Pancreas (tissue), 10 donors: ENCODE data around the gene POU6F2. TPM values are rescaled to one million over a fixed set of nuclear protein-coding genes. Genes with fewer than 3 reads are reported as not detected.

Source experiments
- ATAC-seq, 4 donors: fragments of 200-7000 bp; cut with Tn5 transposase; one replicate each; pipeline versions ENCODE4 v1.8.0 to v1.9.1; 2020; ENCODE audit warnings: mild to moderate bottlenecking in 4 of 4, moderate library complexity in 4 of 4
- DNase-seq, 6 donors: peaks; one replicate each; pipeline ENCODE4 v3.0.0-alpha.2; 2020
- FAIRE-seq: peaks from 2 replicates; lab custom pipeline; 2012; peaks lifted over from hg19 to GRCh38; lab: Jason Lieb, UNC
- H3K27ac ChIP-seq, 4 donors: fragments of 200-600 bp; sonication (generic); 1 replicate in 3 of 4; 2 replicates in 1 of 4; pipeline versions ENCODE4 v1.5.0 to v1.8.0; 2020
- H3K27me3 ChIP-seq, 4 donors: fragments of 200-600 bp; one replicate each; pipeline ENCODE4 v1.8.0; 2021
- H3K36me3 ChIP-seq, 3 donors: fragments of 200-600 bp; sonication (generic) in 1 of 3; one replicate each; pipeline versions ENCODE4 v1.5.0 to v1.8.0; 2020 to 2021
- H3K4me1 ChIP-seq, 3 donors: fragments of 200-600 bp; one replicate each; pipeline ENCODE4 v1.8.0; 2021
- H3K4me3 ChIP-seq, 4 donors: fragments of 200-600 bp; sonication (generic) in 2 of 4; one replicate each; pipeline versions ENCODE4 v1.5.0 to v1.8.0; 2020 to 2021
- H3K9me3 ChIP-seq, 4 donors: fragments of 200-600 bp; one replicate each; pipeline ENCODE4 v1.8.0; 2021
- WGBS, 2 donors: extraction: QIAGEN DNeasy Blood & Tissue Kit; methylation state at CpG; one replicate each; pipeline ENCODE4 v1.1.7; 2013; 5-methylcytosine and 5-hydroxymethylcytosine counted together
- intact Hi-C, 3 donors: fragments of 100-400 bp; cut with DNase I; formaldehyde crosslinking; loops; one replicate each; pipeline versions ENCODE4 v1.11.1 to v1.14.2; 2022
- polyA plus RNA-seq, 2 donors: library from polyadenylated mRNA; stranded (reverse); fragments of 200-250 nt; gene quantifications; one replicate each; pipeline ENCODE4 v1.2.3, GENCODE V29; 2013
- total RNA-seq, 6 donors: library from RNA; stranded (reverse); fragmentation: NEBNext Ultra II Directional in 4 of 6; extraction: Animal tissue kit (Norgen Biotek cat#: 25700) in 4 of 6; gene quantifications; one replicate each; pipeline versions ENCODE4 v1.2.1 to v1.2.4, GENCODE V29; 2021 to 2023
- TF ChIP-seq, protein P1 (sequence below), 4 donors: fragments of 200-600 bp; sonication (generic) in 3 of 4; IDR thresholded peaks; one replicate each; pipeline versions ENCODE4 v1.5.0 to v1.8.0; 2021; ENCODE audit warnings: antibody characterized with exemption in 4 of 4
- donor health status: healthy with polysubstance abuse.
- donor health status: DM: no; HTN: no; CAD: no; lungs with moderate emphysema.
- donor health status: DM: no; HTN: no; CAD: no.
- donor health status: control.
- donor health status: control.
- donor health status: Bipolar disorder and iron deficiency.
- donor health status: DM: yes; HTN: yes; CAD: no.
- donor health status: DM: no; HTN: no; CAD: no.
- donor health status: DM: no; HTN: no; CAD: no.
- donor health status: DM: yes; HTN: yes; CAD: no.

POU6F2 gene
- total and polyA plus RNA-seq, 8 donors = 1.3 to 4.2 (median 2.4) TPM

DNA sequence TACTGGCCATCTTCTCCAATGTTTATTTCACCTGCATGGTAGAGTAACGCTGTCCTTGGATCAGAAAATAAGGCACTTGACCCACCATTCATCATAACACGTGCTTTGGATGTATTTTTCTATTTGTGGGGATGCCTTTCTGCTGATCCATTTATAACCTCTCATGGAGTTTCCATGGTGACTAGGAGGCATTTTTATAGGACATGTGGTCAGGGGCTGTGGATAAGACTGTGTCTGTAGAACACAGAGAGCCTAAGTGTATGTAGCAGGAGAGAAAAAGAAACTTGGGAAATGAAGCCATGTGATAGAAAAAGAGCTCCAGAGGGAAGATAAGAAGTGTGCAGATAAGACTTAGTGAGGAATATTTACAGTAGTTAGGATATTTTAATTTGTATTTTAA, 184.2 kb downstream of the POU6F2 start:
- intact Hi-C loops = no loop called here
- DNase-seq (no peak), FAIRE-seq (no peak), ATAC-seq (no peak)
- Histone ChIP-seq H3K4me1 (no peaks in the 10 kb centered on the region), H3K36me3 (no peaks in the 10 kb centered on the region), H3K9me3 (no peaks in the 10 kb centered on the region), H3K4me3 (no peak overlapping the region), H3K27me3 (no peaks in the 10 kb centered on the region), H3K27ac (no peak overlapping the region)
- WGBS, 2 donors = 67 to 77% methylated on average over 2 of the region's 2 CpGs
- TF ChIP-seq, protein P1, sequence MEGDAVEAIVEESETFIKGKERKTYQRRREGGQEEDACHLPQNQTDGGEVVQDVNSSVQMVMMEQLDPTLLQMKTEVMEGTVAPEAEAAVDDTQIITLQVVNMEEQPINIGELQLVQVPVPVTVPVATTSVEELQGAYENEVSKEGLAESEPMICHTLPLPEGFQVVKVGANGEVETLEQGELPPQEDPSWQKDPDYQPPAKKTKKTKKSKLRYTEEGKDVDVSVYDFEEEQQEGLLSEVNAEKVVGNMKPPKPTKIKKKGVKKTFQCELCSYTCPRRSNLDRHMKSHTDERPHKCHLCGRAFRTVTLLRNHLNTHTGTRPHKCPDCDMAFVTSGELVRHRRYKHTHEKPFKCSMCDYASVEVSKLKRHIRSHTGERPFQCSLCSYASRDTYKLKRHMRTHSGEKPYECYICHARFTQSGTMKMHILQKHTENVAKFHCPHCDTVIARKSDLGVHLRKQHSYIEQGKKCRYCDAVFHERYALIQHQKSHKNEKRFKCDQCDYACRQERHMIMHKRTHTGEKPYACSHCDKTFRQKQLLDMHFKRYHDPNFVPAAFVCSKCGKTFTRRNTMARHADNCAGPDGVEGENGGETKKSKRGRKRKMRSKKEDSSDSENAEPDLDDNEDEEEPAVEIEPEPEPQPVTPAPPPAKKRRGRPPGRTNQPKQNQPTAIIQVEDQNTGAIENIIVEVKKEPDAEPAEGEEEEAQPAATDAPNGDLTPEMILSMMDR (IDR thresholded peaks at IDR 0.05) = no peak

DNA sequence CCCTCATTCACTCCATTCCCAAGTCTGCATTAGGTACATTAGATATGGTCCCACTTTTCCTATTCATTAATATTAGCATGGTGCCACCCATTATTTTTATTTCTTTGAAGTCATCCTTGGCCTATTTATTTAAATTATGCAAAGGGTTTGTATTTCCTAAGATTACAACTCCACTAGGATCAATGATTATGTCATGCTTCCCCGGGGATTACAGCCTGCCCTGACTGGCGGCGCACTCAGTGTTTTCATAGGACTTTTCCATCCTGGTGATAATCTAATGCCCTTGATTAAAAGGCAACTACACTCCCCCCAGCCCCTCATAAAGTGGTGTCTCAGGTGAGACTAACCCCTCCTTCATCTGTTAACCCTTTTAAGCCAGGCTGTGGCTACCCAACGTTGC, 187.2 kb downstream of the POU6F2 start:
- H3K27me3 ChIP-seq = no peaks in the 10 kb centered on the region
- H3K27ac ChIP-seq = no peak overlapping the region
- no peaks in the 10 kb centered on the region for H3K4me1 ChIP-seq
- no peak overlapping the region for H3K4me3 ChIP-seq
- no peak for ATAC-seq
- 77% methylated on average over 4 of the region's 4 CpGs for WGBS, 2 donors
- TF ChIP-seq, protein P1 (IDR thresholded peaks at IDR 0.05) = no peak
- no peak for DNase-seq
- H3K36me3 ChIP-seq = no peaks in the 10 kb centered on the region
- FAIRE-seq = no peak
- H3K9me3 ChIP-seq = no peaks in the 10 kb centered on the region
- intact Hi-C loops = no loop called here

DNA sequence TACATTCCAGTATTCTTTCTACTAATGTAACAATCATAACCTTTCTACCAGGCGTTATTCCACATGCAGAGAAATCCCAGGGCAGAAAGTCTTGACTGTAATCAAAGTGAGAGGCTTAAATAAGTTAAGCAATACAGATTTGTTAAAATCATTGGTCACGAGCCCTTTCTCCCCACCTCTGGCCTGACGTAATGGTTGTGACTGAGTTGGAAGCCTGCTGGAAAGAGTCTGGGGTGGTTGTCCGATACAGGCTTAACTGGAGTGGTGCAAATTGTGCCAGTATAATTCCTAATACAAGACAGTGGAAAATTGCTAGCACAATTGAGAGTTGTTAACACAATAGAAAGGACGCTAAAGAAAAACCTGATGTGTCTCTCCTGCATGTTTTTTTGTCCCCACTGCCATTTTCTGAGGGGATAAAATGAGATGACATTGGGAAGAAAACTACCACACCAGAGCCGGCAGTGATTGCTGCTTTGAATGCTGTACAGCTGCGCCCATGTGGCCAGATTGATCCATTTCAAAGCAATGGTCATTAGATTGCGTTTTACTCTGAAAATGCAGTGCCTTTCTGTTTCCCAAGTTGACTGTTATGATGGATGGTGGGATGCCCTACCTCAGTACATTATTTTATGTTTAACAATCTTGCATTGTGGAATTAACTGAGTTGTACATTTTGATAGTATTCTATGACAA, 190.8 kb downstream of the POU6F2 start:
- 53 to 62% methylated on average over 8 of the region's 8 CpGs for WGBS, 2 donors
- DNase-seq (no peak), ATAC-seq (no peak), FAIRE-seq (no peak)
- Histone ChIP-seq H3K27ac (no peak overlapping the region), H3K4me1 (no peaks in the 10 kb centered on the region), H3K4me3 (no peak overlapping the region), H3K36me3 (no peaks in the 10 kb centered on the region), H3K27me3 (no peaks in the 10 kb centered on the region), H3K9me3 (no peaks in the 10 kb centered on the region)
- intact Hi-C loops = no loop called here
- TF ChIP-seq, protein P1 (IDR thresholded peaks at IDR 0.05) = no peak

DNA sequence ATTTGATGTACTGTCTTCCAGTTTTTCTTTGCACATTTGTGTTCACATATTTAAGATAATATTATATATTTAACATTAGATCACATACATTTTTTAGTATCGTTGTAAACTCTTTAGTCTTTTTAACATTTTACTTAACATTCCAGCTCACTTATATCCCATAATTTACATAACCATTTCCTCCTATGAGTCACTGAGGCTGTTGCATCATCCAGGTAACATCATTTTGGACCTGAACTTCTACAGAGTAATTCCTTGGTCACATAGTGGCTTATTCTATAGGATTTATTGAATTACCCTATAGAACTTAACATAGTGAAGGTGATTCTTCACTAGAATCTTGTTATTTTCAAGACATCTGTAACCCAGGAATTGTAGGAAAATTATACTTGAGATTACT, 194.4 kb downstream of the POU6F2 start:
- Histone ChIP-seq H3K9me3 (no peaks in the 10 kb centered on the region), H3K4me3 (no peak overlapping the region), H3K27ac (no peak overlapping the region), H3K27me3 (no peaks in the 10 kb centered on the region), H3K4me1 (no peaks in the 10 kb centered on the region), H3K36me3 (no peaks in the 10 kb centered on the region)
- intact Hi-C loops = no loop called here
- no peak for ATAC-seq
- no peak for FAIRE-seq
- TF ChIP-seq, protein P1 (IDR thresholded peaks at IDR 0.05) = no peak
- WGBS, 2 donors = 63 to 74% methylated on average over 1 of the region's 1 CpG
- DNase-seq = no peak

DNA sequence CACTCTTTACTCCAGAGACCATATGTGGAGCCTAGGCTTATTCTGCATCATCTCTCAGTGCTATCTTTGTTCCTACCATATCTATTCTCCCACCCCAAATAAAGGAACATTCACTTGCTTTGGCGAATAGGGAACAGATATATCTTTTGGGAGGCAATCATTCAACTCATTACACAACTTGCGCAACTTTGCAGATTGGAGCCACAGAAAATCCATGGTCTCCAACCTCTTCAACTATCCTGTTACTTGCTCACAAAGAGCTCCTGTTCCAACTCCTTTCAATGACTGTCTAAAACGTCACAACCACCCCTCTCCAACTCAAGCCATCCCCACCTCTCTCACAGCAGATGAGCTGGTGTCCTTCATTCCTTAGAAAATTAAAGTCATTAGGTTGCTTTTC, 203.7 kb downstream of the POU6F2 start:
- Histone ChIP-seq H3K4me3 (no peak overlapping the region), H3K27ac (no peak overlapping the region), H3K9me3 (no peaks in the 10 kb centered on the region), H3K27me3 (no peaks in the 10 kb centered on the region), H3K36me3 (no peaks in the 10 kb centered on the region), H3K4me1 (no peaks in the 10 kb centered on the region)
- intact Hi-C loops = no loop called here
- ATAC-seq (no peak), DNase-seq (no peak), FAIRE-seq (no peak)
- TF ChIP-seq, protein P1 (IDR thresholded peaks at IDR 0.05) = no peak
- 63 to 69% methylated on average over 3 of the region's 3 CpGs for WGBS, 2 donors
